GM10266 (cell line): Measurements from ENCODE around the gene MEIKIN.

Source experiments
- DNase-seq: peaks from one replicate; pipeline ENCODE4 v3.0.0; 2012; ENCODE audit errors: extremely low spot score
- TF ChIP-seq, protein P1 (sequence below): IDR thresholded peaks from 2 replicates; pipeline ENCODE4 v1.5.1; 2012; ENCODE audit warnings: mild to moderate bottlenecking, low read depth; ENCODE audit not compliant: control insufficient read depth, insufficient read depth; ENCODE audit errors: missing control alignments

MEIKIN gene

DNA sequence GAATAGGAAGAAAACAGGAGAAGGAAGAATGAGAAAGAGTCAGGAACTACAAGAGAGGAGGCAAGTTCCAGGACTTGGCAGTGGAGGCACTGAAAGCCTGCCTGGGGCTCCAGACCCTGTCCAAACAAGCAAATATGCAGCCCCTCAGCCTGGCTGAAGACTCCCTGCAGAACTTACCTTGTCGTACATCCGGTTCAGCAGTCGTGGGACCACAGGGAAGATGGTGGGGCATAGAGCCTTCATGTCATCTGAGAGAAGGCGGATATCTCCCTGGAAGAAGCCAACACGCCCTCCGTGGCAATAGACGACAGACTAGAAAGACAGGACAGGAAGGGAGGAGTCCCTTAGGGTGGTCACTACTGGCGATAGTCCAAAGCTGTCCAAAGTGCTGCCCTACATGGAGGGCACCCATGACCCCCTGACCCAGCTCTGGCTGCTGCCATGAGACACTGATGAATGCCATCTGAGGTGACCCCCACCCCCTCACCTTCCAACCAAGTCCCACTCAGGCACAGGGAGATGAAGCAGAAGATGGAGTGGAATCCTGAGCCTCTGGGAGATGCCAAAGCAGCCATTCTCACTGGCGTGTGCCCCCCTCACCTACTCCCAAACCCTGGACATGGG, 27.7 kb upstream of the MEIKIN start:
- DNase-seq, result no peak
- TF ChIP-seq, protein P1, sequence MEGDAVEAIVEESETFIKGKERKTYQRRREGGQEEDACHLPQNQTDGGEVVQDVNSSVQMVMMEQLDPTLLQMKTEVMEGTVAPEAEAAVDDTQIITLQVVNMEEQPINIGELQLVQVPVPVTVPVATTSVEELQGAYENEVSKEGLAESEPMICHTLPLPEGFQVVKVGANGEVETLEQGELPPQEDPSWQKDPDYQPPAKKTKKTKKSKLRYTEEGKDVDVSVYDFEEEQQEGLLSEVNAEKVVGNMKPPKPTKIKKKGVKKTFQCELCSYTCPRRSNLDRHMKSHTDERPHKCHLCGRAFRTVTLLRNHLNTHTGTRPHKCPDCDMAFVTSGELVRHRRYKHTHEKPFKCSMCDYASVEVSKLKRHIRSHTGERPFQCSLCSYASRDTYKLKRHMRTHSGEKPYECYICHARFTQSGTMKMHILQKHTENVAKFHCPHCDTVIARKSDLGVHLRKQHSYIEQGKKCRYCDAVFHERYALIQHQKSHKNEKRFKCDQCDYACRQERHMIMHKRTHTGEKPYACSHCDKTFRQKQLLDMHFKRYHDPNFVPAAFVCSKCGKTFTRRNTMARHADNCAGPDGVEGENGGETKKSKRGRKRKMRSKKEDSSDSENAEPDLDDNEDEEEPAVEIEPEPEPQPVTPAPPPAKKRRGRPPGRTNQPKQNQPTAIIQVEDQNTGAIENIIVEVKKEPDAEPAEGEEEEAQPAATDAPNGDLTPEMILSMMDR, result no peak

DNA sequence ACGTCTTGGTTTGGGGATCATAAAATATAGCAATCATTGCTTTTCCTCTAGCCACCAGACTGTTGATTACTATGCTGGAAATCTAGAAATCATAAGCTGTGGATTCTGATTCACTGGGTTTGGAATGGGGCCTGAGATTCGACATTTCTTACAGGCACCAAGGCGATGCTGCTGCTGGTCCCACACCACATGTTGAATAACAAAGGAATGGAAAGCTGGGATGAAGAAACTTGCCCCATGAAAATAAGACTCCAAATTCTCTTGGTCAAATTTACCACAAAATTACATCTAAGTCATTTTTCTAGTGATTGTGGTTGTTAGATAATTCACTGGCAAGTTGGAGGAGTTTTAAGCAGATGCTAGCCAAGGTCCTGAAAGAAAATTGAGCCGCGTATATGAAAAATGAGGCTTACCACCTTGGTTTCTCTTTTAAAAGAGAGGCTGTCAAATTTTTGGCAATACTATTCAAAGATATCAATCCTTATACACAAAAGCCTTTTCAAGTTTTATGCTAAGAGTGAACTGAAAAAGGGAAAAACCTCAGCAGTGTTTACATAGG, 23.0 kb upstream of the MEIKIN start:
- no peak for DNase-seq
- TF ChIP-seq, protein P1, result no peak

DNA sequence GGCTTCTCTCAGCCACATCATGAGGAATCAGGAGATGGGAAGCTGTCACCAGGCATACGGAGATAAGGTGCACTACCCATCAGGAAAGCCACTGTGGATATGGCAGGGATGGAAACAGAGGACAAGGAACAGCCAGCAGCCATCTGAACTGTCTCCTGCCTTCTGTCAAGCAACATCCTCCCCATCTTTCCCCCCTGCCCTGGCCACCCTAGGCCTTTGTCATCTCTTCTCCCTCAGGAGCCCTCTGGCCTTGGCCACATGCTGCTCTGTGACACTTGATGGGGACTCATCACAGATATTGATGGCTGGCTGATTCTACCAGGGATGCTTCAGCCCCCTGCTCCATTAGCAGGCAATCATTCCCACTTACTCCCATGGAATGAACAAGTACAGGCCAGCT, 21.1 kb upstream of the MEIKIN start:
- TF ChIP-seq, protein P1, result no peak
- no peak for DNase-seq

DNA sequence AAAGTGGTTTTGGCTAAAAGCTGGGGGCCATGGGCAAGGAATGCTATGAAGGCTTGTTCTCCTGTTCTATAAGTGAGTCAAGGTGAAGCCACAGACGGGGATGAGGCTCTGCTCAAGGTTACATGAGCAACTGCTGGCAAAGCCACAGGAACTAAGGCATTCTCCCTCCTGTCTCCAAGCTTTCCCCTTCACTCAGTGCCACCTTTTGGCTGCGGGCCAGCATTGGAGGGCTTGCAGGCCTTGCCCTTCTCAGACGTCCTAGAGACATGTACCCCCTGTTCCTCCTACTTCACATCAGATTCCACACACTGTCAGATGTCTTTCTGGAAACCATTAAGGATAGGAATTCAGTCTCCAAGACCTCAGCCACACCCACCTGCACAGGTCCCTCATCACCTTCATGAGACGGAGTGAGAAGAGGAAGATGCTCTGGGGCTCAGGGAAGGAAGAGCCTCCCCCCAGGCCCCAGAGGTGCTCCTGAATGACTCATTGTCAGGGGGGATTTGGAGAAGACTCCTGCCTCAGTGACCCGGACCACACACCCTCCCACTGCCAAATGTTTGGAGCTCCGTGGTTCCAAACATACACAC, 20.5 kb upstream of the MEIKIN start:
- no peak for DNase-seq
- TF ChIP-seq, protein P1, result no peak

DNA sequence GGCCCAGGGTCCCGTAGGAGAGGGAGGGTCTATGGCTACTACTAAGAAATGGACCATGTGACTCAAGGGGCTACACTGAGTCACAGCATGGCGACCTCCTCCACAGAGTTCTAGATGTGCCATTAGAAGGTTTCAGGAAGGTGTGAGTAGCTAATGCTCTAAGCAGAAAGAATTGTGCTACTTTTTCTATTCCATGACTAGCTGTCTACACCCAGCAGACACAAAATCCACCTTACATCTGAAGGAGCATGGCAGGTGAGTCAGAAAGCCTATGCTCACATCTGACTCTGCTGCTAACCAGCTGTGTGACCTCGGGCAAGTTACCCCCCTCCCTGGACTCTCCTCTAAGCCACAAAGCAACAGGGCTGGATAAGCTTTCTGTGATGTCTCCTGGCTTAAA, 14.4 kb upstream of the MEIKIN start:
- TF ChIP-seq, protein P1, result no peak
- DNase-seq, result no peak

DNA sequence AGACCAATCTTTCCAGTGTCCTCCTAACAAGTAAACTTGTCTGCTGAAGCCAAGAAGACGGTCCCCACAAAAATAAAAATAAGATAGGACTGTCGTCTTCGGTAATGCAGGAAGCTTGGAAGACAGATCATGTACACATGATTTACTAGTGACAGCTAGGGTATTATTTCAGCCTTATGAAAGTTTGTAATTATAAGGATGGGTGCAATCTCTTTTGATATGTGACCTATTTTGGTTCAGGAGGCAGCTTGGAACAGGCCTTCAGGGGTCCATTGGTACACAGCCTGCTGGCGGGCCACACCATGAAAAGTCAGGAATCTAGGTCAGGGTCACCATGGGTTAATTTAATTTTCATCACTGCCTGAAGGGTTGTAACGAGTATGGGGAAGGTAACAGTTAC, 13.7 kb upstream of the MEIKIN start:
- DNase-seq, result no peak
- TF ChIP-seq, protein P1, result no peak
